Stimulated activated CD4-positive, alpha-beta T cell treated with anti-CD3 and anti-CD28 coated beads, Interleukin-12 subunit alpha, Interleukin-12 subunit beta, amount 100 ng/mL, for 4 hours (primary cell): ENCODE measurements around the gene VWA2.

Experiments
- DNase-seq: peaks from one replicate; pipeline ENCODE4 v3.0.0-alpha.2; 2020

The VWA2 gene

GRCh38 chr10:114250236-114250635 lies 11.2 kb downstream of the VWA2 start:
- DNase-seq = no peak

GRCh38 chr10:114250716-114251115 lies 11.7 kb downstream of the VWA2 start:
- DNase-seq = no peak

DNA sequence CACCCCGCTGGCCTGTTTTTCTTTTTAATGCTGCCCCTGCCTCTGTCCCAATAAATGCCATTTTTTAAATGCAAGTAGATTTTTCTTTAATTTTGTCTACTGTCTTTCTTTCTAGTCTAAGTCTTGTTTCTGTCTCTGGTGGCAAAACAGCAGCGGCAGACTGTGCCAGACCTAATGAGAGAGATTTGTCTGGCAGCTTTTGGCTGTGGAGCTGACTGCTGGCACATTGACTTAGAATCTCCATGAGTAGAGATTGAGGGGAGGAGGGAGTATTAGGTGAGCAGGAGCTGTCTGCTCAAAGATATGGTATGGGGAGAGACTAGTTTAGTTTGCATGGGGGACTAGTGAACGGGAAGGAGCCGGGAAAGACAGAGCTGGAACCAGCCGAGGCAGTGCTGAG lies 13.0 kb downstream of the VWA2 start:
- no peak for DNase-seq

- DNase-seq = no peak
Observed at GRCh38 chr10:114252883-114253282, 13.8 kb downstream of the VWA2 start.

- DNase-seq = no peak
Observed at GRCh38 chr10:114255227-114255626, 16.2 kb downstream of the VWA2 start.

DNA sequence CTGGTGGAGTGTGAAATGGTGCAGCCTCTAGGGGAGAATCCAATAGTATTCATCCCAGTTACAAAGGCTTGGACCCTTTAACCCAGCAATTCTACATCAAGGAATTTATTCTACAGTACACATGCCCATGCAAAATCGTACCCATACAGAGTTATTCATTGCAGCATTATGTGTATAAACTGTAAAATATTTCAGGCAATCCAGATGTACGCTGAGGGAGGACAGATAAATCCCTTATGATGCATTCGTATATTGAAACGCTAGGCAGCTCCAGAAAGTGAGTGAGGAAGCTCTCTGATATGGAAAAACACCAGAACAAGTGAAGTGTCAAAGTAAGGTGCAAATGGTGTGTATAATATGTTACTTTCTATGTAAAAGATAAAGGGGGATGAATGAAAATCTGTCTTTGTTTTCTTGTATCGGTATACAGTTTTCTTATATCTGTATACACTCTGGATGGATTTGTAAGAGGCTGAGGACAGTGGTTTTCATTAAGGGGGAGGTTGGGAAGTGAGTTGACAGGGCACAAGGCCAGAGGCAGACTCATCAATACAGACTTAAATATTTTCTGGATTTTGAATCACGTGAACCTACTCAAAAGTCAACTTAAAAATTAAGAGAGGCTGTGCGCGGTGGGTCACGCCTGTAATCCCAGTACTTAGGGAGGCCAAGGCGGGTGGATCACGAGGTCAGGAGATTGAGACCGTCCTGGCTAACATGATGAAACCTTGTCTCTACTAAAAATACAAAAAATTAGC lies 17.1 kb downstream of the VWA2 start:
- DNase-seq = no peak

DNA sequence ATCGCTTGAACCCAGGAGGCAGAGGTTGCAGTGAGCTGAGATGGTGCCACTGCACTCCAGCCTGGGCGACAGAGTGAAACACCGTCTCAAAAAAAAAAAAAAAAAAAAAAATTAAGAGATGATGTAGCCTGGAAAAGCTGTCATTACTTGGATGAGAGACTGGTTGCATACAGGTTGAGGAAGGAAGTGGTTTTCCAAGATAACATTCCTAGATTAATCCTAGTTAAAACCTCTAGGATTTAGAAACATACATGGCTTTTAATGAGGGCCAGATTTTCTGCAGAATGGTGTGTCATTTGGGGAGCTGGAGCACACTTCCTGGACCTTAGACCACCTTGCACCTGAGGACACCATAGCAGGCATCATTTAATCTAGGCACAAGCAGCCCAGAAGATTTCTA lies 17.8 kb downstream of the VWA2 start:
- DNase-seq = no peak

GRCh38 chr10:114257498-114257897 lies 18.4 kb downstream of the VWA2 start:
- DNase-seq = no peak

DNA sequence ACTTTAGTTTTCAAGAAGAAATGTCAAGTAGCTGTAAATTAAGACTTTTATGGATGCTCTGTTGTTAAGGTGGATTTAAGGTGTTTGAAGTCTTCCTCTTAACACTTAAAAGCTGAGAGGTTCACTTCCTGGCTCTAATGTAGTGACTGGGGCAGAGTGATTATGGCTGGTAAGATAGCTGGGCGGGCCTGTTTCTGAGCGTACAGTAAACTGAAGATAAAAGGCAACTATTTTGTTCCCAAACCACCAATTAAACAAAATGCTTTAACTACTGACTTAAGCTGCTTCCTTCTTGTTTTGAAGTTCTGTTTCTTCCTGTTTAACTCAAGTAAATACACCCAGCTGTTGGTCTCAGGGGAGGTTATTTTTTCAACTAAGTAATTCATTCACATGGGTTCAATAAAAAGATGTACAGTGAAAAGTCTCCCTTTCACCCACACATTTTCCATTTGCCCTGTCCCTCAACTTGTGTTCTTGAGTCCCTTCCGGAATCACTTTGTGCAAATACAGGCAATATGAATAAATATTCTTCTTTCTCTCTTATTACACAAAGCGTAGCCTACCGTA lies 19.3 kb downstream of the VWA2 start:
- DNase-seq = no peak

DNA sequence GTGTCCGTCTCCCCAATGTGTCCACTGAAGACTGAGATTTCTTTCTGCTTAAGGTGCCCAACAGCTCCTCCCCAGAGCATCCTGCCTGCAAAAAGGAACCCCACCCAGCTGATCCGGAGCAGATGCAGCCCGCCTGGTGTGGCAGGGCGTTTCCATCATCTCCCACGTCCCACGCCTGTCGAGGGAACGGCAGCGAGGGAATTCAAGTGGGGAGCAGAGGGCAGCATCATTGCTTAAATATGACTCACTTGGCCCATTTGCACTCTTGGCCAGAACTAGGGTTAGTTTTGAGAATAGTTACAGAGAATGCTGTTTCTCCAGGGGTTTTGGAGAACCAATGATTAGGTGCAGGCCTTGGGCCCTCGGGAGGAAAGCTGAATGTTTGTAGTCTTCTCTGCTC lies 20.8 kb downstream of the VWA2 start:
- DNase-seq = no peak

DNA sequence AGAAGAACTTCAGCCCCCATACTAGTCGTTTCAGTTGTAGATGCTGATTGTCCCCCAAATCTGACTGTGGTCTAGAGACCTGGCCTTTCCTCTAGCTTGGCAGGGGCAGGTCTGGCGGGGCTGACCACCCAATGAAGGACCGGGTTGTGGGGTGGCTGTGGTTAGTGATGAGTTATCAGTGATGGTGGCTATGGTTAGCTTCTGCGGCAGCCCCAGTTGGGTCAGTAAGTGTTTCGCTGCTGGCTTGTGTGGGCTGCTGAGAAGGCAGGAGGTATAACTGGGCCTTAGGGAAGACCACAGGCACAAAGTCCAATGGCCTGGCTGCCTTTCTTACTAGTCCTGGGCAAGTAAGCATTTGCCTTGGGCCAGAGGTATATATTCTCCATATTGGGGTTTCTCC lies 21.3 kb downstream of the VWA2 start:
- DNase-seq = no peak

DNA sequence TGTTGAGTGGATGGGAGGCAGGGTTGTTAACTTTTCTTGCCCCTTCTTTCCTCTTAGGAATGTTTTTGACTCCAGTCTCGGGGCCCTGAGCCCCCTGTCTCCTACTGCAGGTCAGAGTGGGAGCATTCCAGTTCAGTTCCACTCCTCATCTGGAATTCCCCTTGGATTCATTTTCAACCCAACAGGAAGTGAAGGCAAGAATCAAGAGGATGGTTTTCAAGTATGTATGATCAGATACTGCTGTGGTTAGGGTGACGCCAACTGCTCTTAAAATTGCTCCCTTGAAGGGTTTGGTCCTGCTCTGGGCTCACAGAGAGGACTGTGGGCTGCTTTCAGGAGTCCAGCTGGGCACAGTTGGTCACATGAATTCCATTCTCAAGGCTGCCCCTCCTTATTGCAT lies 22.0 kb downstream of the VWA2 start:
- DNase-seq = no peak

DNA sequence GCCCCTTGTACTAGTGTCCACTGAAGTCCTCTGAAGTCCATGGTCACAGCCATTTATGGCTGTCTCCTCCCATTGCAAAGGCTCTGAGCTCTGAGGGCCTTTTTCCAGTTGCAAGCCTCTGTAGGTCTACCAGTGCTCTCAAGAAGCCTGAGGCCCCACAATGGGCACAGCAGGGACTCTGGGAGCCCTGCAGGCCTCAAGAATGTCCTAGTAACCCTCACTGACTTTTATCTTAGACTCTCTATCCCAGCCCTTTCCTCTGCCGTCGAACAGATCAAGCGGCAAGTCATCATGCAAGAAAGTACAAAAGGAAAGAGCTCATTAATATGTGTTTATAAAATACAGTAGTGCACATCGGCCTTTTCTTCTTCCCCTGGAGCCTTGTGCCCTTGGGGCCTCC lies 23.4 kb downstream of the VWA2 start:
- DNase-seq = no peak

- DNase-seq = no peak
Observed at GRCh38 chr10:114265392-114266053, 26.5 kb downstream of the VWA2 start.

DNA sequence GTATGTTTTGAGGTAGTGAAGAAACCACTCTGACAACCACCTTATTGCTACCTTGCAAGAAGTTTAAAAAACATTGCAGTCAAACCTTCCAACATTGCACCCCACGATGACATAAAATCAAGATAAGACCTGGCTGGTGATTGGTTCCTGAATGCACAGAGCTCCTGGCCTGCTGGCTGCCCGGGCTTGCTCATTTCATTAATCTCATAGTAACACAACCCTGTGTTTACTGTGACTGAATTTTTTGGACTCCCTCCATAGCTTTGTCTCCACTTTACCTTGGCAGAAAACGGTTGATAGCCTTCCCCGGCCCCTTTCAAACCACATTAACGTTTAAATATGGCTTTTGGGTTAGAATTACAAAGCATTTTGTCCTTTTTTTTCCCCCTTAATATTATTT lies 27.5 kb downstream of the VWA2 start:
- DNase-seq = no peak

- no peak for DNase-seq
Observed at GRCh38 chr10:114271075-114271778, 32.2 kb downstream of the VWA2 start.

DNA sequence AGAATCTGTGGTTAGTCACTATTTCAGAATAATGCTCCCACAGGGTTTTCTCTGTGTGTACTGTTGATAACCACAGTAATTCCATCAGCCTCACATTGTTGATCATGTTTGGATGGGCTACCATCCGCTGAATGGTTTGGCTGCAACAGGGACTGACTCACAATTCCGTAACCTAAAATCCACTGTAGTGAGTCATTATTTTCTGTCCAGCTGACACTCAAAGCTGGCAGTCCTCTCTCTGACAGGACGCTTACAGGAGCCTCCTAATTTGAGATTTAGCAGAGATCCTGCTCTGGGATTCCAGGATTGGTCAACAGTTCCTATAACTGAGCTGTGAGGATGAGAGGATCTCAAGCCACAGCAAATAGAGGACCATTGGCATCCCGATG lies 32.7 kb downstream of the VWA2 start:
- DNase-seq = no peak

DNA sequence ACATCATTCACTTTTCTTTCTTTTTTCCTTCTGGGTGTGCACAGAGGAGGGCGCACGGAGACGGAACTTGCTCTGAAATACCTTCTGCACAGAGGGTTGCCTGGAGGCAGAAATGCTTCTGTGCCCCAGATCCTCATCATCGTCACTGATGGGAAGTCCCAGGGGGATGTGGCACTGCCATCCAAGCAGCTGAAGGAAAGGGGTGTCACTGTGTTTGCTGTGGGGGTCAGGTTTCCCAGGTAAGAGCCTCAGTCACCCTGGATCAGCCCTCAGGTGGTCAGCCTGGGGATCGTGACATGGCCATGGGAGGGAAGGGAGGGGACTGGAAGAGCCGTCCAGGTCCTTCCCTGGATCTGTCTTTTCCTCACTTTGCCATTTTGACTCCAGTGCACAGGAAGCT lies 33.6 kb downstream of the VWA2 start:
- DNase-seq = no peak

DNA sequence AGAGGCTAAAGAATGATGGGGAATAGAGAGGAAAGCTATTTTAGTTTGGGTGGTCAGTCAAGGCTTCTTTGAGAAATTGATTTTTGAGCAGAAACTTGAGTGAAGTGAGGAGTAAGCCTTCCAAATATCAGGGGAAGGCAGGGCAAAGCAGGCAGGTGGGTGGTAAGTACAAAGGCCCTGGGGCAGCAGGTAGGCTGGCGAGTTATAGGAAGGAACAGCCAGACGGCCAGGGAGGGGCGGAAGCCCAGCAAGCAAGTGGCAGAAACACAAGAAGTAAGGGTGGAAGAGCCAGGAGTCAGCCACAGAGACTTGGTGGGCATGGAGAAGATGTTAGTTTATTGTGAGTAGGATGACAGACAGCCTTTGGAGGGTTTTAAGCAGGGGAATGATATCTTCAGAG lies 34.9 kb downstream of the VWA2 start:
- no peak for DNase-seq

- DNase-seq = no peak
Observed at GRCh38 chr10:114274616-114275453, 35.8 kb downstream of the VWA2 start.

GRCh38 chr10:114276066-114276465 lies 37.0 kb downstream of the VWA2 start:
- DNase-seq = no peak

- no peak for DNase-seq
Observed at GRCh38 chr10:114276671-114277070, 37.6 kb downstream of the VWA2 start.
